HG03342 (cell line): ENCODE results near the gene TIGD2.
"Not testable (repeated sequence)": the region's sequence is repeated elsewhere in the genome, so short reads cannot be mapped to it uniquely, and the experiment has no call there.

Source experiments
- ATAC-seq: cut with Tn5 transposase; IDR thresholded peaks from one replicate; pipeline ENCODE4 v1.9.1; 2021; ENCODE audit warnings: mild to moderate bottlenecking, moderate library complexity; ENCODE audit not compliant: unreplicated experiment

Gene TIGD2

GRCh38 chr4:89119166-89119565 lies 7.8 kb downstream of the TIGD2 start:
- ATAC-seq = no peak

GRCh38 chr4:89119836-89120235 lies 8.5 kb downstream of the TIGD2 start:
- no peak for ATAC-seq

- ATAC-seq = no peak
Observed at GRCh38 chr4:89121387-89122068, 10.2 kb downstream of the TIGD2 start.

GRCh38 chr4:89123451-89123851 lies 12.1 kb downstream of the TIGD2 start:
- no peak for ATAC-seq

DNA sequence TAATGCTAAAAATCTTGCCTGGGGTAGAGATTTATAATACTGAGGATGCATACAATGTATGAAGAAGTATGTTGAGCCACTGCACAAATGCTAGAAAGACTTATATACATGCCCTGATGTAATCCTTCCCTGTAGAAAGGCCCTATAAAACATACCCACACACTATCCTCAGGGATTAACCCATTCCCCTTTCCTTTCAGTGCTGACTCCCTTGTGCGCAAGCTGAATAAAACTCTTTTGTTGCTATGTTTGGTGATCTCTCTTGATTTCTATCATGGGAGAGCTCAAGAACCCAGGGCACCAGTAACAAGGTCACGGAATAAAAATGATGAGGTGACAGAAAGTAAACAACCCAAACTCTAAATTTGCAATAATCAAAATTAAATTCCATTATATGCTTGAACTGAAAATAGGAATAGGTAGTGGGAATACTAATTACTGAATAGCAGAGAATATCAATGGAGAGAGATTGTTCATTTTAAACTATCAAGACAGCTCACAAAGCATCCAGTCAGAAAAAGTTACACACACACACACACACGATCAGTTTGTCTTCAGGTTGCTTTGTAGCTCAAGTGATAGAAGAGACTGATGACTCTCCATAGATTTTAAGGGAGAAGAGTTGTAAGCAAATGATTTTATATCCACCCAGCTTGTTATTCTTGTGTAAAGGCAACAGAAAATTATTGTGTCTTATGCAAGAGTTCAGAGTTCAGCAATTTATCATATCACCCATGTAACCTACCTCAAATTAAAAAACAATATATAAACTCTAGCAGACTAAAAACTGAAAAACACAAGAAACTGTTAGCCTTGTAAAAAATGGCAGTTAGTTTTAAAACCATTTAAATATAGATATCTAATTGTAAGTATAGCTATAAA lies 14.8 kb downstream of the TIGD2 start:
- ATAC-seq = no peak

- no peak for ATAC-seq
Observed at GRCh38 chr4:89129080-89129640, 17.8 kb downstream of the TIGD2 start.

GRCh38 chr4:89134775-89135319 lies 23.5 kb downstream of the TIGD2 start:
- ATAC-seq = no peak

- no peak for ATAC-seq
Observed at GRCh38 chr4:89136525-89136924, 25.2 kb downstream of the TIGD2 start.

DNA sequence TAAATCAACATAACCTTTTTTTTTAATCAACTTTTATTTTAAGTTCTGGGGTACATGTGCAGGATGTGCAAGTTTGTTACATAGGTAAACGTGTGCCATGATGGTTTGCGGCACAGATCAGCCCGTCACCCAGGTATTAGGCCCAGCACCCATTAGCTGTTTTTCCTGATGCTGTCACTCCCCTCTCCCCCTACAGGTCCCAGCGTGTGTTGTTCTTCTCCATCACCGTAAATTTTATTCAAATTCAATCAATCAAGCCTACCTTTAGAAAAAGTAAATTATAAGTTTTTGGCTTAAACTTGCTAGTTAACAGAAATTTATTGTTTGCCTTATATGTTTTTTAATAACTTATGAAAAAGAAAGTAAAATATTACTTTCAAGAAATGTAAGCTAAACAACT lies 25.9 kb downstream of the TIGD2 start:
- ATAC-seq = no peak

GRCh38 chr4:89137695-89138094 lies 26.4 kb downstream of the TIGD2 start:
- ATAC-seq = no peak

- ATAC-seq = no peak
Observed at GRCh38 chr4:89140168-89140759, 28.9 kb downstream of the TIGD2 start.

DNA sequence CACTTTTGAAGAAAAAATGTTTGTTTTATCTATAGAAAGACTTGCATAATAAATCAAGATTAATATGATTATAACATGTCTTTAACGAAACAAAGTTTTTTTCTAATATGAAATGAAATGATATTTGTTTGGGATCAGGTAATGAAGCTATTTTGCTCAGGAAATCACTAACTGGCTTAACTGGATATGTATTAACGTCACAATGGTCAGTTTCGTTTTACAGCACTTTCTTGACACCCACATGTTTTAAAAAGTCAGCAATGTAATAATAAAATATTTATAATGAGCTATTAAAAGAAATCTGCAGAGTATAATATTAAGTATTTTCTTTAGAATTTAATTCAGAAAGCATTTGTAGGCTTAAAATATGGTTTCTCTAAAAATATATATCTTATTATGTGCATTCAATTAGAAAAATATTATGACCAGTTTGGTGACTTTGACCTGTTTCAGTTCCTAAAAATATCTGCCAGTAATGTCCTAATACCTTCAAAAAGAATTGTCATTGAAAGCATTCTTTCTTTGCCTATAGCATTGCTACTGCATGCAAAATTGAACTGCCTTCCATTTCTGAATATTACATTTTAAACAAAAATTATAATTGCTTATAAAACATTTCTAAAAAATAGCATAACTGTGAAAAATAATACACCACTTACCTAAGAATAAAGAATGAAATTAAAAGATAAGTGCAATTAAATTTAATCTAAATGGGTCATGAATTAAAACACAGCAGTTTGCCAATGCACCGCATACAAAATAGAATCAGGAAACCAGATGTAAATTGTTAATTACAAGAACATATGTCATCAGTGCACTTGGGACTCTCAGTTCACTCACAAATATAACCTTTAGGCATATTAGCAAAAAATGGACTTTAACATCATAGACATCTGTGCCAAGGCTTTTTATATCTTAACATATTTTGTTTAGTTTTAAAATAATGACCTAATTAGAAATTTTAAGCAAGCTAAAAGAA lies 31.6 kb downstream of the TIGD2 start:
- peak; percentile 95 for ATAC-seq

- not testable (repeated sequence) for ATAC-seq
Observed at GRCh38 chr4:89144652-89145051, 33.3 kb downstream of the TIGD2 start.

DNA sequence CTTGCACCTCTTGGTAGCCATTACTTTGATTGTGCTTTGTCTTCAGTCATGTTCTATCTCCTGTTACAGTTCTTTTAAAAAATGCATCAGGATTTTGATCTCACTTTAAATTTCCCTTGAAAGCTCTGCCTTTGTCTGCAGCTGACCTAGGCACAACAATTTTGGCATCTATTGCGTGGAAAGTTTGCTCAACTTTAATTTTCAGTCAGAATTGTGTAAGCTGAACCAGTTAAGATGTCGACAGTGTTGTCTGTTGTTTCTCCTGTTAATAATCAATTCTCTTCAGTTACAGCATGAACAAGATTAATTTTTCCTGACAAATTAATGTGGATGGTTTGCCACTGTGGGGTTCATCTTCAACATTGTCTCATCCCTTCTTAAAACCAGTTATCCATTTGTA lies 34.9 kb downstream of the TIGD2 start:
- ATAC-seq = no peak

DNA sequence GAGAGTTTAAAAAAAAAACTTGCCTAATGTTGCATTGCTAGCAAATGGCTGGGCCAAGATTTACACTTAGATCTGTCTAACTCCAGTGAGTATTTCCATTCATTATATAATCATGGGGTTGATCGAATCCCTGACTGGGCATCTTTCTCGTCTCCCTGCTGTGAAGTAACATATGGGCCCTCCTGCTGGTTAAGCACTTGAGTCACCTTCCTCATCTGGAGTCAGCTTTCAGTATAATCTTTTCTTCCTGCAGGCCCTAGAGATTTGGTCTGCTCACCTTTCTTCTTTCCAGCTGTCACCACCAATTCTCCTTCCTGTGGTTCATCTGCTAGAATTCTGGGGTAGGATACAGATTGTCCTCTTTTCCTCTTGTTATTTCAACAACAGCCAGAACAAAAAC lies 41.6 kb downstream of the TIGD2 start:
- no peak for ATAC-seq

DNA sequence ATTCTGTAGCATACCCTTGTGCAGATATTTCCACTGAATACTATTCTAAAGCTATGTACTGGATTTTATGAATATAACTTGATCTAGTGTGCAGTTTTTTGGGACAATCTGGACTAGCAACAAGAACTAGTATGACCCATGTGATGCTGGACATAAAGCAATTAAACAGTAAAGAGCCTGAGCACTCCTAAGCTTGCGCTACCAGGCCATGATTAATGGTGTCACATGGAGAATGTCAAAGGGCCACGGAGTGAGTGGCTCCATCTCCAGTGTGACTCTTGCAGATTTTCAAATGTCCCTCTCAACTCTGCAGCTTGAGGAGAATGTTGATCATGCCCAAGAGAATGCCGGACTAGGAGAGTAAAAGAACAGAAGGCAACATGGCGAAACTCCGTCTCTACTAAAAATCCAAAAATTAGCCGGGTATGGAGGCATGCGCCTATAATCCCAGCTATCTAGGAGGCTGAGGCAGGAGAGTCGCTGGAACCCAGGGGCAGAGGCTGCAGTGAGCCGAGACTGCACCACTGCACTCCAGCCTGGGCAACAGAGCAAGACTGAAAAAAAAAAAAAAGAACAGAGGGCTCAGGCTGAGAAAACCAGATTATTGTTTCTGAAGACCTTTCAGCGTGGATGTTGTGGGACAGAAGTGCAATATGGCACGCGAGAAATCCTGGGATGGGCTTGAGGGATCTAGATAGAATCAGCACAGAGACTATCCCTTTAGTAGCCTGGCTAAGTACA lies 45.0 kb downstream of the TIGD2 start:
- ATAC-seq = no peak

GRCh38 chr4:89157488-89158024 lies 46.2 kb downstream of the TIGD2 start:
- no peak for ATAC-seq

- no peak for ATAC-seq
Observed at GRCh38 chr4:89158884-89159503, 47.7 kb downstream of the TIGD2 start.

GRCh38 chr4:89160806-89161205 lies 49.5 kb downstream of the TIGD2 start:
- no peak for ATAC-seq
